GM10266 (cell line): ENCODE results near the gene TACC2.
"Not testable (repeated sequence)": the region's sequence is repeated elsewhere in the genome, so short reads cannot be mapped to it uniquely, and the experiment has no call there.

Experiments
- DNase-seq: peaks from one replicate; pipeline ENCODE4 v3.0.0; 2012; ENCODE audit errors: extremely low spot score
- TF ChIP-seq, protein P1 (sequence below): IDR thresholded peaks from 2 replicates; pipeline ENCODE4 v1.5.1; 2012; ENCODE audit warnings: mild to moderate bottlenecking, low read depth; ENCODE audit not compliant: control insufficient read depth, insufficient read depth; ENCODE audit errors: missing control alignments

Gene TACC2

GRCh38 chr10:122057841-122058413 lies 69.0 kb downstream of the TACC2 start:
- no peak for DNase-seq
- TF ChIP-seq, protein P1, sequence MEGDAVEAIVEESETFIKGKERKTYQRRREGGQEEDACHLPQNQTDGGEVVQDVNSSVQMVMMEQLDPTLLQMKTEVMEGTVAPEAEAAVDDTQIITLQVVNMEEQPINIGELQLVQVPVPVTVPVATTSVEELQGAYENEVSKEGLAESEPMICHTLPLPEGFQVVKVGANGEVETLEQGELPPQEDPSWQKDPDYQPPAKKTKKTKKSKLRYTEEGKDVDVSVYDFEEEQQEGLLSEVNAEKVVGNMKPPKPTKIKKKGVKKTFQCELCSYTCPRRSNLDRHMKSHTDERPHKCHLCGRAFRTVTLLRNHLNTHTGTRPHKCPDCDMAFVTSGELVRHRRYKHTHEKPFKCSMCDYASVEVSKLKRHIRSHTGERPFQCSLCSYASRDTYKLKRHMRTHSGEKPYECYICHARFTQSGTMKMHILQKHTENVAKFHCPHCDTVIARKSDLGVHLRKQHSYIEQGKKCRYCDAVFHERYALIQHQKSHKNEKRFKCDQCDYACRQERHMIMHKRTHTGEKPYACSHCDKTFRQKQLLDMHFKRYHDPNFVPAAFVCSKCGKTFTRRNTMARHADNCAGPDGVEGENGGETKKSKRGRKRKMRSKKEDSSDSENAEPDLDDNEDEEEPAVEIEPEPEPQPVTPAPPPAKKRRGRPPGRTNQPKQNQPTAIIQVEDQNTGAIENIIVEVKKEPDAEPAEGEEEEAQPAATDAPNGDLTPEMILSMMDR, result no peak

DNA sequence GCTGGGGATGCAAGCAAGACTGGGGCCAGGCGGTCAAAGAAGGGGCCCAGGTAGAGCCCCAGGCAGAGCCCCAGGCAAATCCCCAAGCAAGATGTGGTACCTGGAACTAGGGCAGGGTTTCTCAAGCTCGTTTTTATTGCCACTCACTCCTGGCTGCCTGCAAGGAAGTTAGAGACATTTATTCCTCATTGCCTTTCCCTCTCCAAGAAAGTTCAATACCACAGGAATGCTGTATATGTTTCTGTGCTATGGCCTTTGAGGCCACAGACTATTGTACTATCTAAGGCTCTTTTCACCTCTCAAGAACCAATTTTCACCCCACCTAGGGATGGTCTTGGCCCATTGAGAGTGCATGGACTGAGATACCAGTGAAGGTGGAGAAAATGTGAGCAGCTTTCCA lies 71.3 kb downstream of the TACC2 start:
- DNase-seq, result no peak
- TF ChIP-seq, protein P1, result no peak

- no peak for DNase-seq
- TF ChIP-seq, protein P1, result no peak
Observed at GRCh38 chr10:122062831-122063674, 74.1 kb downstream of the TACC2 start.

GRCh38 chr10:122066337-122066939 lies 77.5 kb downstream of the TACC2 start:
- DNase-seq, result not testable (repeated sequence)

DNA sequence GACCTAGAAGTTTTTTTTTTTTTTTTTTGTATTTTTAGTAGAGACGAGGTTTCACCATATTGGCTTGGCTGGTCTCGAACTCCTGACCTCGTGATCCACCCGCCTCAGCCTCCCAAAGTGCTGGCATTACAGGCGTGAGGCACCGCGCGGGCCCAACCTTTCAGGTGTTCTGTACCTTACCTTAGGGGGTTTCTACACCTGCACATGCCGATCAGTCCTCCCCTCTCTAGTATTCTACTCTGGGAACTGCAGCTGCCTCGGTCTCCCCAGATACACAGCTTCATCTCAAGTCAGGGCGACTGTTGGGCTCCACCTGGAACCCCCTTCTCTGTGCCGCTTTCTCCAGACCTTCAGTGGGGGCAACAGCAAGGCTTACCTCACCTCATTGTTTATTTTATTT lies 79.9 kb downstream of the TACC2 start:
- TF ChIP-seq, protein P1, result no peak
- DNase-seq, result no peak

GRCh38 chr10:122072491-122072890 lies 83.5 kb downstream of the TACC2 start:
- TF ChIP-seq, protein P1, result no peak

GRCh38 chr10:122073508-122073907 lies 84.5 kb downstream of the TACC2 start:
- TF ChIP-seq, protein P1, result no peak
- DNase-seq, result no peak

More at GRCh38 chr10:122072491-122072890, 83.5 kb downstream of the TACC2 start:
- no peak for DNase-seq
